Caco-2 (cell line): Measurements from ENCODE around the gene TNS3. TPM values are rescaled to one million over a fixed set of nuclear protein-coding genes. Genes with fewer than 3 reads are reported as not detected.

ENCODE experiments used
- BruUV-seq: library from RNA; stranded (reverse); fragments of 400-500 nt; replicated peaks from 2 replicates; lab custom pipeline; 2021; lab: Mats Ljungman, UMichigan
- CTCF ChIA-PET: fragments of 300-600 bp; sonication (Branson Sonifier 250); formaldehyde crosslinking; loops from one replicate; lab custom pipeline; 2022; ENCODE audit warnings: antibody characterized with exemption; lab: Charles Lee
- POLR2A ChIA-PET: fragments of 300-600 bp; sonication (Branson Sonifier 250); formaldehyde crosslinking; loops from one replicate; lab custom pipeline; 2022; ENCODE audit warnings: antibody characterized with exemption; lab: Charles Lee
- DNase-seq, 2 experiments: peaks; one replicate each; pipeline versions ENCODE4 v3.0.0 to v3.0.0-alpha.2; 2020 to 2022
- H3K27me3 ChIP-seq: replicated peaks from 2 replicates; pipeline ENCODE4 v1.6.0; 2011; ENCODE audit warnings: low read length; ENCODE audit not compliant: control insufficient read depth, insufficient read depth
- H3K36me3 ChIP-seq: 2 replicates; pipeline ENCODE4 v1.5.1; 2011; ENCODE audit warnings: low read length; ENCODE audit not compliant: control insufficient read depth, insufficient read depth
- H3K4me1 ChIP-seq: fragments of 250-450 bp; sonication (Bioruptor Pico); 2 replicates; pipeline ENCODE4 v1.5.1; 2020; ENCODE audit warnings: mild to moderate bottlenecking
- H3K4me3 ChIP-seq: 2 replicates; pipeline ENCODE4 v1.5.1; 2011; ENCODE audit warnings: low read depth, mild to moderate bottlenecking, control low read depth, low read length
- H3K9me3 ChIP-seq: fragments of 250-450 bp; sonication (Bioruptor Pico); 2 replicates; pipeline ENCODE4 v1.5.1; 2020; ENCODE audit warnings: mild to moderate bottlenecking, moderate library complexity
- H3K27ac Mint-ChIP-seq: one replicate; pipeline ENCODE4 v1.8.0; 2022; ENCODE audit warnings: mixed read lengths; ENCODE audit not compliant: unreplicated experiment
- H3K27me3 Mint-ChIP-seq: one replicate; pipeline ENCODE4 v1.8.0; 2022; ENCODE audit warnings: mixed read lengths; ENCODE audit not compliant: insufficient read depth, unreplicated experiment
- H3K36me3 Mint-ChIP-seq: one replicate; pipeline ENCODE4 v1.8.0; 2022; ENCODE audit warnings: mild to moderate bottlenecking, mixed read lengths; ENCODE audit not compliant: insufficient read depth, unreplicated experiment
- H3K4me1 Mint-ChIP-seq: one replicate; pipeline ENCODE4 v1.8.0; 2022; ENCODE audit warnings: low read depth, mixed read lengths; ENCODE audit not compliant: unreplicated experiment
- H3K4me3 Mint-ChIP-seq: one replicate; pipeline ENCODE4 v1.8.0; 2022; ENCODE audit warnings: mild to moderate bottlenecking, moderate library complexity, mixed read lengths; ENCODE audit not compliant: unreplicated experiment
- H3K9me3 Mint-ChIP-seq: one replicate; pipeline ENCODE4 v1.8.0; 2022; ENCODE audit warnings: mixed read lengths; ENCODE audit not compliant: unreplicated experiment
- CTCF ChIP-seq, 2 experiments: fragments of 200-600 bp in 1 of 2; IDR thresholded peaks; 1 replicate in 1 of 2; 2 replicates in 1 of 2; pipeline versions ENCODE4 v1.5.1 to v1.8.0; 2011 to 2022; ENCODE audit warnings: antibody characterized with exemption in 1 of 2, control low read depth in 1 of 2, inconsistent platforms in 1 of 2, low read depth in 1 of 2, low read length in 1 of 2, mild to moderate bottlenecking in 1 of 2, moderate library complexity in 1 of 2; ENCODE audit not compliant: insufficient read depth in 1 of 2, severe bottlenecking in 1 of 2, unreplicated experiment in 1 of 2
- intact Hi-C: fragments of 100-400 bp; cut with micrococcal nuclease; formaldehyde crosslinking; loops from one replicate; pipeline ENCODE4 v1.10.0; 2022; ENCODE audit not compliant: unreplicated experiment
- total RNA-seq: library from RNA; stranded (reverse); gene quantifications from 2 replicates; pipeline ENCODE4 v1.2.3, GENCODE V29; 2022

Gene TNS3
- total RNA-seq, 1 experiment from 2014 or later: 263 TPM

DNA sequence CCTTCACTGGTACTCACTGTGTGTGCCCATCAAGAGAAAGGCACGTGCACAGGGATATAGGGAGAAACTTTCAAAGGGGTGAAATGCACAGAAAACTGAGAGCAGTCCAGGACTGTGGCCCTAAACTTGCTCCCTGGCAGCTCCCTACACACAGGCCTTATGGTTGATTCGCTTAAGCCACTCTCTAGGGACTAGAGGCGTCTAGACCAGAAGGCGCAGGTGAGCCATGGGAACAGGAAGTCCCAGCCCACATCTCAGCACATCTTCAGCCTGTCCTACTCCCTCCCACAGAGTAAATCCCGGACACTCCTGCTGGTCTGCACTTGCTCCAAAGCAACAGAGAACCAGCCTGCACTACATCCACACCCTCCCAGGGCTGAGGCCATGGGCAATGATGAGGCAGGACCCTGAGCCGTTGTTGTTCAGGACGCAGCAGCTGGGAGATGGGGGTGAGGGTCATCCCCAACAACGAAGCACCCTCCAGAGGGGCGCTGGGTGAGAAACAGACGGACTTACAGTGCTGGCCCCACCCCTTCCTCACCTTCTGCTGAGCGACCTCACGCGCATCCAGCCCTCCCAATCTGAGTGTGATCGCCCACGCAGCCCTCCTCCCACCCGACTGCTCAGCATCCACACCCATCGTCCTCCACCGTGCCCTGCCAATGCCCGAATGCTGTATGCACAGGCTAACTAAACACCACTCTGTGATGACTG, 109.3 kb downstream of the TNS3 start:
- Mint-ChIP-seq H3K36me3 (peaks cover 65% of the 10 kb centered on the region), H3K4me3 (no peak overlapping the region), H3K4me1 (peaks cover 38% of the 10 kb centered on the region), H3K27ac (peak overlapping the region; percentile 70), H3K9me3 (no peaks in the 10 kb centered on the region), H3K27me3 (no peaks in the 10 kb centered on the region)
- TF ChIP-seq CTCF (IDR thresholded peaks at IDR 0.05; ENCODE audit: insufficient read depth in 1 of 2, low read depth in 1 of 2, low read length in 1 of 2, severe bottlenecking in 1 of 2, unreplicated experiment in 1 of 2): no peak
- ChIA-PET POLR2A (no interaction called here), CTCF (no interaction called here)
- no TSS peak for BruUV-seq
- intact Hi-C loops: loop anchor here (5.0 kb wide), 2 partner anchors 290 to 345 kb away; no protein-coding TSS in a partner anchor
- H3K9me3 ChIP-seq: no peaks in the 10 kb centered on the region
- peaks cover 78% of the 10 kb centered on the region for H3K4me1 ChIP-seq
- 0 out of 2 replicates have a peak, but pooled peaks cover 3% of the 10 kb centered on the region for H3K36me3 ChIP-seq
- H3K27me3 ChIP-seq: no peaks in the 10 kb centered on the region
- H3K4me3 ChIP-seq: no peak overlapping the region
- DNase-seq: no peak

- H3K4me3 Mint-ChIP-seq: peak overlapping the region; percentile 12
- peaks cover 66% of the 10 kb centered on the region for H3K36me3 Mint-ChIP-seq
- CTCF ChIA-PET: interaction anchor here (1.1 kb wide), 1 partner anchor 119 kb away, joined by 3 read pairs; no protein-coding TSS in a partner anchor
- DNase-seq: no peak
- no peaks in the 10 kb centered on the region for H3K9me3 Mint-ChIP-seq
- Histone ChIP-seq H3K9me3 (no peaks in the 10 kb centered on the region), H3K4me3 (no peak overlapping the region), H3K27me3 (no peaks in the 10 kb centered on the region), H3K36me3 (0 out of 2 replicates have a peak, but pooled peaks cover 2% of the 10 kb centered on the region), H3K4me1 (peaks cover 78% of the 10 kb centered on the region)
- TF ChIP-seq CTCF (IDR thresholded peaks at IDR 0.05; ENCODE audit: insufficient read depth in 1 of 2, low read depth in 1 of 2, low read length in 1 of 2, severe bottlenecking in 1 of 2, unreplicated experiment in 1 of 2): no peak
- BruUV-seq: no TSS peak
- no peaks in the 10 kb centered on the region for H3K27me3 Mint-ChIP-seq
- peaks cover 45% of the 10 kb centered on the region for H3K4me1 Mint-ChIP-seq
- intact Hi-C loops: loop anchor here (2.0 to 5.0 kb wide), 3 partner anchors 41 to 345 kb away; no protein-coding TSS in a partner anchor
- POLR2A ChIA-PET: no interaction called here
- peak overlapping the region; percentile 70 for H3K27ac Mint-ChIP-seq
Measured at GRCh38 chr7:47471831-47472230, 110.1 kb downstream of the TNS3 start.

DNA sequence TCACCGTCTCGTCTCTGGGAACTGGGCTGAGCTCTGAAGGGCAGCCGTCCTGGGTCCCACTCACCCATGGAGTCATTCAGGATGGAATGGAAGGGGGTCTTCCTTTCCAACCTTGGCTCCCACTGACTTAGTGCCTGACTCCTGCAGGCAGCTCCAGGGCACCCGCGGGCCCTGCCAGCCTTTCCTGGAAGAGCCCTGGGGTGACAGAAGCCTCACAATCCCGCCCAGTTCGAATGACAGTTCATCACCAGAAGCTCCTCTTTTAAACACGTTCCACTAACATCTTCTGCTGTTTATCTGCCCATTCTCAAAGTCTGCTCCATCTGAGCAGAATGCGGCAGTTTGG, 110.6 kb downstream of the TNS3 start:
- no peaks in the 10 kb centered on the region for H3K9me3 ChIP-seq
- no peak overlapping the region for H3K4me3 ChIP-seq
- H3K27me3 Mint-ChIP-seq: no peaks in the 10 kb centered on the region
- TF ChIP-seq CTCF (IDR thresholded peaks at IDR 0.05; ENCODE audit: insufficient read depth in 1 of 2, low read depth in 1 of 2, low read length in 1 of 2, severe bottlenecking in 1 of 2, unreplicated experiment in 1 of 2): no peak
- H3K27me3 ChIP-seq: no peaks in the 10 kb centered on the region
- peaks cover 41% of the 10 kb centered on the region for H3K4me1 Mint-ChIP-seq
- BruUV-seq: no TSS peak
- intact Hi-C loops: loop anchor here (2.0 to 5.0 kb wide), 3 partner anchors 41 to 346 kb away; no protein-coding TSS in a partner anchor
- H3K4me3 Mint-ChIP-seq: peak overlapping the region; percentile 59
- no peak for DNase-seq
- peaks cover 66% of the 10 kb centered on the region for H3K36me3 Mint-ChIP-seq
- ChIA-PET POLR2A (no interaction called here), CTCF (interaction anchor here (0.7 to 1.4 kb wide), 4 partner anchors 11 to 348 kb away, joined by 3 to 6 read pairs (median 3); no protein-coding TSS in a partner anchor)
- H3K9me3 Mint-ChIP-seq: no peaks in the 10 kb centered on the region
- H3K27ac Mint-ChIP-seq: peak overlapping the region; percentile 70
- 0 out of 2 replicates have a peak, but pooled peaks cover 2% of the 10 kb centered on the region for H3K36me3 ChIP-seq
- peaks cover 73% of the 10 kb centered on the region for H3K4me1 ChIP-seq
